SK-N-SH treated with all-trans-retinoic acid at 6 μM for 48 hours (cell line): ENCODE measurements around the gene CEP20.

Experiments
- ARNTL ChIP-seq: fragments of 450-650 bp; formaldehyde crosslinking; IDR thresholded peaks from 2 replicates; pipeline ENCODE4 v1.5.0; 2020; ENCODE audit warnings: low read depth, mild to moderate bottlenecking, moderate library complexity, borderline replicate concordance
- PATZ1 ChIP-seq: fragments of 250-450 bp; sonication (Bioruptor Pico); IDR thresholded peaks from 2 replicates; pipeline ENCODE4 v1.8.0; 2020; ENCODE audit warnings: mild to moderate bottlenecking, moderate library complexity, borderline replicate concordance
- PPARA ChIP-seq: fragments of 250-450 bp; sonication (Bioruptor Pico); IDR thresholded peaks from 2 replicates; pipeline ENCODE4 v1.5.0; 2020; ENCODE audit warnings: mild to moderate bottlenecking, borderline replicate concordance
- TOX ChIP-seq: fragments of 250-450 bp; sonication (Bioruptor Pico); IDR thresholded peaks from 2 replicates; pipeline ENCODE4 v1.8.0; 2021; ENCODE audit warnings: mild to moderate bottlenecking, moderate library complexity, borderline replicate concordance
- ZNF565 ChIP-seq: fragments of 450-650 bp; formaldehyde crosslinking; conservative IDR thresholded peaks from 2 replicates; pipeline ENCODE4 v1.5.0; 2020; ENCODE audit warnings: low read depth, mild to moderate bottlenecking, moderate library complexity
- TF ChIP-seq, protein P1 (sequence below): fragments of 250-450 bp; sonication (Bioruptor Pico); IDR thresholded peaks from 2 replicates; pipeline ENCODE4 v1.5.1; 2020; ENCODE audit warnings: low read depth, mild to moderate bottlenecking, moderate library complexity

GRCh38 chr16:15836965-15837611 is 51.3 kb downstream of the CEP20 start:
- TF ChIP-seq PPARA (CRISPR knock-in tag) (no peak), ZNF565 (CRISPR knock-in tag) (no peak), ARNTL (CRISPR knock-in tag) (no peak), PATZ1 (CRISPR knock-in tag) (no peak), TOX (no peak)
- TF ChIP-seq, protein P1, sequence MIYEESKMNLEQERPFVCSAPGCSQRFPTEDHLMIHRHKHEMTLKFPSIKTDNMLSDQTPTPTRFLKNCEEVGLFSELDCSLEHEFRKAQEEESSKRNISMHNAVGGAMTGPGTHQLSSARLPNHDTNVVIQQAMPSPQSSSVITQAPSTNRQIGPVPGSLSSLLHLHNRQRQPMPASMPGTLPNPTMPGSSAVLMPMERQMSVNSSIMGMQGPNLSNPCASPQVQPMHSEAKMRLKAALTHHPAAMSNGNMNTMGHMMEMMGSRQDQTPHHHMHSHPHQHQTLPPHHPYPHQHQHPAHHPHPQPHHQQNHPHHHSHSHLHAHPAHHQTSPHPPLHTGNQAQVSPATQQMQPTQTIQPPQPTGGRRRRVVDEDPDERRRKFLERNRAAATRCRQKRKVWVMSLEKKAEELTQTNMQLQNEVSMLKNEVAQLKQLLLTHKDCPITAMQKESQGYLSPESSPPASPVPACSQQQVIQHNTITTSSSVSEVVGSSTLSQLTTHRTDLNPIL (CRISPR knock-in tag): no peak
